HG03521 (cell line): Measurements from ENCODE around the gene EDIL3.
"Not testable (repeated sequence)": the region's sequence is repeated elsewhere in the genome, so short reads cannot be mapped to it uniquely, and the experiment has no call there.

Source experiments
- ATAC-seq: cut with Tn5 transposase; IDR thresholded peaks from one replicate; pipeline ENCODE4 v1.9.1; 2021; ENCODE audit warnings: mild to moderate bottlenecking, moderate library complexity; ENCODE audit not compliant: unreplicated experiment

Gene EDIL3

GRCh38 chr5:84303315-84303714 is 81.4 kb downstream of the EDIL3 start:
- no peak for ATAC-seq

GRCh38 chr5:84301535-84301934 is 83.1 kb downstream of the EDIL3 start:
- no peak for ATAC-seq

DNA sequence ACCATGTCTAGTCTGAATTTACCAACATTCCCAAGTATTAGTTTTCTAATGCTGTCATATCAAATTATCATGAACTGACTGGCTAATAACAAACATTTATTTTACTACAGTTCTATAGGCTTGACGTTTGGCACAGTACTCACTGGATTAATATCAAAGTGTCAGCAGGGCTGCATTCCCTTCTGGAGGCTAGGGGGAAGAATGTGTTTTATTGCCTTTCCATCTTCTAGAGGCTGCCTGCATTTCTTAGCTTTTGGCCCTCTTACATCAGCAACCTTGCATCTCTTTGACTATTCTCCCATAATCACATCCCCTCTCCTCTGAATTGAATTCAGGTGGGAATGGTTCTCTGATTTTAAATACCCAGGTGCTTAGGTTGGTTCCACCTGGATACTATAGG is 84.7 kb downstream of the EDIL3 start:
- no peak for ATAC-seq

GRCh38 chr5:84298628-84299027 is 86.1 kb downstream of the EDIL3 start:
- ATAC-seq, result no peak

- not testable (repeated sequence) for ATAC-seq
Observed at GRCh38 chr5:84297641-84298040, 87.0 kb downstream of the EDIL3 start.

DNA sequence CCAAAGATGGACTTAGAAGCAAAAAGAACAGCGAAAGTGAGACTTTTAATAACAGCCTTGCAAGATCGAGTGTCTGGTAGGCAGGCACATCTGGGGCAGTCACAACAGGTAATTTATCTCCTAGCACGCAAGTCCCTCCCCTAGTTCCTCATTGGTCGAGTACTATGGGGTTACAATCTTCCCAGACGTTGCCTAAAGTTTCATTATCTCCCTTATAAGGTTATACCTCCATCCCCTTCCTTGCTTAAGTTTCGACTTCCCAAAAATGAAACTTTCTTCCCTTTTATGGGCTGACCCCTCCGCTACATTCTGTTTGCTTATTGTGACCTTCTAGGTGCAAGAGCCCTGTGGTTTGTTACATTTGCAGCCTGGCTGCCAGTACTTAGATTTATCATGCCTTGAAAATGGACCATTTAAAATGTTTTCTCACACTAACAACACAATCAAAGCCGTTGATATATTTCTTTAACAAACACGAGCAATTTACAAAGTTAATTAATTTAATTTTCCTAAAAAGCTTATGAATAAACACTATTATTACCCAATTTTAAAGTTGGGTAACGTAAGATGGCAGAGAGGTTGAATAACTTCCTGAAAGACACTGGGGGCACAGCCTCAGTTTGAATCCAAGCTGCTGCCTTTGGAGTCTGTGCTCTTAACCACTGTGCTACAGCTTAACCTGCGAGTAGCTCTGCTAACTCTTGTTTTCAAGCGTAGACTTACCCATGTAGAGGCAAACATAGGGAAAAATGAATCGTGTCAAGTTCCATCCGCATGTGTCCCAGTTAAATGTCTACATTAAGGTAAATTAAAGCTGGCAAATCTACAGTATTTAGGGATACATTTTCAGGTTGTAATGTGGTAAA is 91.7 kb downstream of the EDIL3 start:
- no peak for ATAC-seq

GRCh38 chr5:84292000-84292642 is 92.6 kb downstream of the EDIL3 start:
- no peak for ATAC-seq

DNA sequence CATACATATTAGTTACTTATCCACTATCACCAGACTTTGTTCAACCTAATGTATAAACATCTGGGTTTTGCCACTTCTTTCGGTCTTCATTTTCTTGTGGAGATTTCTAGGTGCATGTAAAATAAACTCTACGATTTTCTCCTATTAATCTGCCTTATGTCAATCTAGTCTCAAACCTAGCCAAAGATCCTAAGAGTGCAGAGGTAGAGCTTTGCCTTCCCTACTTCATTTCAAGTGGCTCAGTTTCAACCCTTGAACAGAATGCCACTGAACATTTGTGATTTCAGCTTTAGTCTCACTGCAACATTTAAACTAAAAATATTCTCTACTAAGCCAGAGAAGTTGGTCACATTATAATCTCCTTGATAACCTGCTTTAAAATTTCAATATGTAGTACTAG is 94.0 kb downstream of the EDIL3 start:
- no peak for ATAC-seq

- ATAC-seq, result no peak
Observed at GRCh38 chr5:84290161-84290560, 94.5 kb downstream of the EDIL3 start.

GRCh38 chr5:84287951-84288350 is 96.7 kb downstream of the EDIL3 start:
- no peak for ATAC-seq

GRCh38 chr5:84286662-84287061 is 98.0 kb downstream of the EDIL3 start:
- no peak for ATAC-seq

DNA sequence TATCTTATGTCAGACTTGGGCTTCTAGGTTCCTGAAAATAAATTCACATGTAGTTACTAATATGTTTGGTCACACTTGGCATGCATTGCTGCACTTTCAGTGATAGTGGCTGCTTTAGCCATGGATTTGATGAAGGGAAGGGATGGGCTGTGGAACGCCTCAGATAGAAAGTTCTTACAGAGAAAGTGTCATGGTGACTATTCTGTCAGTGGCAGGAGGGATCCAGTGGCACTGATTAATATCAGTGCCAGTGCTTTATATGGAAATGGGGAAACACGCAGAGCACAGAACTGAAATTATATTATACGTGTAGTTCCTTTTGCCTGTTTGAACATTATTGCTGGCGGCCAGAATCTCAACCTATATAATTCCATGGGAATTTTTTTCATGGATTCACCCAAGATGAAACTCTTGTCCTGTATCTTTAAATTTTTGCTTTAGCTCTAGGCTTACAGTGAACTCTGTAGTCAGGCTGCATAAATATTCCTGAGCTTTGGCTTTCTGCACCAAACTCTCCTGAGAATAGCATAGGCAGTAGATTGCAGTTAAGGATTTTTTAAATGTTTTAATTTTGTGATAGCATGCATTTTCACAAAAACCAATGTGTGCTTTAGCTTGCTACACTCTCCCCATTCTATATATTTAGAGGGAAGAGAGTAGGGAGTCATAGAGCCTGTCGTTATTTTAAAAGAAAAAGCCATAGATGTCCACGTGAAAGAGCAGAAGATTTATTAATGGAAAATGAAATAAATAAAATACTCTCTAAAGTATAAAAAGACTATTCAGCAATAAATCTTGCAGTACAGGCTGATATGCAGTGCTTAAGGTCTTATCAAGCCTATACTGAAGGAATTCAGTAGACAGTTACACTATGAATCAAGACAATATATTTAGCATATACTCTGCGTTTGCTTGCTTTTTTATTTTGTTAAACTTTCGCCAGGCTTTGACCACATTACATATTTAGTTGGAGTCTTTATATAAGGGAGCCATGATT is 98.7 kb downstream of the EDIL3 start:
- no peak for ATAC-seq

DNA sequence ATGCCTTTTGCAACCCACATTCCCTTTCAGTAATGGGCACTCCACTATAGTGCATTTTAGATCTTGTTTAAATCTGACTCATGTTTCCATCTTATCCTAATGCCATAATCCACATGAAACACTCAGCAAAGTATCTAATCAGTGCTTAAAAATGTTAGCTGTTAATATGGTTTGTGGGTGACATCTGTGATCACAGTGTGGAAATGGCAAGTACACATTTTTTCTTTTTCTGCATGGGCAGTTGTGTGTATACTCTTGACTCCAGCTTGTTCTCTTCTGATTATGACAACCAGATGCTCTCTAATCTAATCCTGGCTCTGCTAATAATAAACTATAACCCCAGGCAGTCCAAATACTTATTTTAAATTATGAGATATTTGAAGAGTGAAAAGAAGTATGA is 103.3 kb downstream of the EDIL3 start:
- ATAC-seq, result no peak

DNA sequence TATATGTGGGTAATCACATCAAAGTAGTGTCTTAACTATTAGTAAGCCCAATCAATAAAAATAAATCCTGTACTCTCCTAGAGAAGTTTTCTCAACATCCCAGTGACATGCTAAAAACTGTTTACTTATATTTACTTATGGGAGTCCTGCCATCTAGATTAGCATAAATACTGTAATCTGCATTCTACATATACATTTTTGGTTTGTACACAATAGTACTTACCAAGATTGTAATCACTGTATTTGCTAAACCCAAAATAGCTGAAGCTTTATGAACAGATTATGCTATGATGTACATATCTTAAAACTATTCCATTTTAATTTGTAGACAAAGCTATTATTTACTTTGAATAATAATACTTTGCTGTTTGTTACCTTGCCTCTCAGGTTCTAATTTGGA is 105.4 kb downstream of the EDIL3 start:
- ATAC-seq, result no peak

- ATAC-seq, result no peak
Observed at GRCh38 chr5:84275609-84276008, 109.1 kb downstream of the EDIL3 start.

DNA sequence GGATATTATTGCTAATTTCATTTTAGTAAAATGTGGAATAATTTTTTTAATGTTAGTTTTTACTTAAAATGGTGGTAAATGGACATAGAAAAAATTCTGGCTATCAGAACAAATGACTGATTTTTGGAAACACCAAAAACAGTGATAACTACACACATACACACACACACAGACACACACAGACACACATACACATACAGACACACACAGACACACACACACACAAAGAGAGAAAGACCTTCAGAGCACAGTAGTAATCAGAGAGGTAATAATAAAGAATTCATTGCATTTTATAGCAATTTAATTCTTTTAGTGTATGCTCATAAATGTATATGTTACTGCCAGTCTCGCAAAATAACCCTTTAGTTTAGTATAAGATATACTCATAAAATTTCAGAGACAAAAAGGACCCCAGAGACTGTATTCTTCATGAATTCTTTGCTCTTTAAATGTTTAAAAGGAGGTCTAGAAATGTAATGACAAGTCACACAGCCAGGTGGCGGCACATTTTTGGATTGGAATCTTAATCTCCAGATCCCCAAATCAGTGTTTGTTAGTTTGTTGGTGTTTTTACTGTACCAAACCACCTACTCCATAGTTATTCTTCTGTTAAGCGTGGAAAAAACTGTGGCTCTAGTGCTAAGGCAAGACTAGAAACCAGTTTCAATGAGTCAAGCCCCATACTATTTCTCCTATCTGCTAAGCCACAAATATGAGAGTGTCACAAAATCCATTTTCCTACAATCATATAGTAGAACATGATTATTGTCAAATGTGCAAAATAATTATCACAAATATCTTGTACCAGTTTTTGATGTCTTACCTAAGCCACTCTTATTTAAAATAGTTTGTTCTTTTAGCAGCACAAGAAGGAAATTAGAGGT is 109.9 kb downstream of the EDIL3 start:
- ATAC-seq, result peak; percentile 51

- peak; percentile 51 for ATAC-seq
Observed at GRCh38 chr5:84273517-84273883, 111.2 kb downstream of the EDIL3 start.

- ATAC-seq, result no peak
Observed at GRCh38 chr5:84272771-84273516, 111.7 kb downstream of the EDIL3 start.

DNA sequence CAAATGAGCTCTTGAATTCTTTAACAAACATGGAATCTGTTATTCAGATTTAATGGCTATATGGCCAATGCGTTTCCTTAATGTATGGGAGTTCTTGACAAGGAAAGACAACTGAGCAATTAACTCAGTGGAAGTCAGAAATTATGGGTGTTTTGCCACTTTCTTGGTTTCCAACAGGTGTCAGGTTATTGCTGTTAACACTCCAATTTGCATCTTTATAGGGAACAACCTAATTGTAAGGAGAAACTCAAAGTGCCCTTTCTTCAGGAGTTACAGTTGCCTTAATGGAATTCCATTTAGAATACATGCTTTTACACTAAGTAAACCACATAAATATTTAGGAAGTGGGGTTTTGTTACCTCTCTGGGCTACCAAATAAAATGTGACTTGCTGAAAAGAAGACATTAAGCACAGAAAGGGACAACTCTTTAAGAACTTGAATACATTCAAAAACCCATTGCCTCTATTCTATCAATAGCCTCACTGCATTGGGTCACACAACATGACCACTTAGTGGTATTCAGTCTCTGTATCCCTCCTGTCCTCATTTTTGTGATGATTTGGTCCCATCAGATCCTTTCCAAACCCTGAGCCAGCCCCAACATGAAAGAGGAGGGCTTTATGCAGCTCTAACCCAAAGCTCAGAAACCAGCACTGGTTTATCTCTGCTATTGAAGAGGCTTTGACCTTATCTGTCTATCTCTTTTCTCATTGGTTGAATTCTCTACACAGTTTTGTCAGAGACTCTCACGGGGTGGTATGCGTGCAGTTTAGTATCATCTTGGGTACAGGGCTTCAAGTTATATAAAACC is 118.7 kb downstream of the EDIL3 start:
- no peak for ATAC-seq
